Fibroblast of upper back skin (primary cell): ENCODE results near the gene VTA1.
"Not testable (repeated sequence)": the region's sequence is repeated elsewhere in the genome, so short reads cannot be mapped to it uniquely, and the experiment has no call there.

Experiments
- DNase-seq: peaks from one replicate; pipeline ENCODE4 v3.0.0-alpha.2; 2013

Gene VTA1

GRCh38 chr6:142146828-142147662, at the start of gene VTA1, which contains the start of gene NMBR:
Gene VTA1 (plus strand): TSS chr6:142147263. CDS start chr6:142147288, 25 bp downstream.
Gene NMBR (minus strand): TSS chr6:142147122. CDS start chr6:142088658, 58,464 bp downstream.
- DNase-seq, result peak; percentile 99

- DNase-seq, result not testable (repeated sequence)
These were observed 42.2 kb upstream of the VTA1 start for GRCh38 chr6:142104820-142105219.

GRCh38 chr6:142110820-142111219, 36.2 kb upstream of the VTA1 start:
- DNase-seq, result not testable (repeated sequence)

GRCh38 chr6:142112451-142113061, 34.5 kb upstream of the VTA1 start:
- peak; percentile 75 for DNase-seq

- DNase-seq, result no peak
These were observed 29.7 kb upstream of the VTA1 start for GRCh38 chr6:142117366-142117765.

GRCh38 chr6:142118328-142118727, 28.7 kb upstream of the VTA1 start:
- no peak for DNase-seq

- peak; percentile 2 for DNase-seq
These were observed 28.1 kb upstream of the VTA1 start for GRCh38 chr6:142118925-142119324.

- DNase-seq, result no peak
These were observed 25.7 kb upstream of the VTA1 start for GRCh38 chr6:142121342-142121741.

GRCh38 chr6:142130814-142131213, 16.2 kb upstream of the VTA1 start:
- DNase-seq, result no peak

- no peak for DNase-seq
These were observed 14.4 kb upstream of the VTA1 start, which contains the start of gene GJE1 for GRCh38 chr6:142132625-142133024. Gene GJE1 (plus strand): TSS chr6:142132925. CDS start chr6:142133159, 234 bp downstream.

- DNase-seq, result no peak
These were observed 8.2 kb upstream of the VTA1 start for GRCh38 chr6:142138876-142139275.

- DNase-seq, result not testable (repeated sequence)
These were observed 5.5 kb upstream of the VTA1 start for GRCh38 chr6:142141531-142141930.

GRCh38 chr6:142152746-142153145, 5.7 kb downstream of the VTA1 start:
- DNase-seq, result peak; percentile 78

GRCh38 chr6:142153196-142153595, 6.1 kb downstream of the VTA1 start:
- DNase-seq, result no peak

- no peak for DNase-seq
These were observed 7.3 kb downstream of the VTA1 start for GRCh38 chr6:142154336-142154735.

- DNase-seq, result no peak
These were observed 8.0 kb downstream of the VTA1 start for GRCh38 chr6:142155091-142155490.

GRCh38 chr6:142155895-142156757, 9.1 kb downstream of the VTA1 start:
- DNase-seq, result peak; percentile 40

GRCh38 chr6:142156758-142157068, 9.7 kb downstream of the VTA1 start:
- DNase-seq, result not testable (repeated sequence)

- no peak for DNase-seq
These were observed 15.7 kb downstream of the VTA1 start for GRCh38 chr6:142162780-142163179.

GRCh38 chr6:142165227-142165626, 18.2 kb downstream of the VTA1 start:
- DNase-seq, result no peak

GRCh38 chr6:142167071-142167470, 20.0 kb downstream of the VTA1 start:
- no peak for DNase-seq

- DNase-seq, result no peak
These were observed 20.4 kb downstream of the VTA1 start for GRCh38 chr6:142167486-142167885.

- no peak for DNase-seq
These were observed 24.3 kb downstream of the VTA1 start for GRCh38 chr6:142171351-142171750.
